NOMO-1 treated with DMSO at 0.1 percent for 48 hours (cell line): Measurements from ENCODE around the gene OTOG.

Experiments
- DNase-seq: peaks from one replicate; lab custom pipeline; 2025; ENCODE audit not compliant: unreplicated experiment; lab: John Stamatoyannopoulos, UW

Gene OTOG

DNA sequence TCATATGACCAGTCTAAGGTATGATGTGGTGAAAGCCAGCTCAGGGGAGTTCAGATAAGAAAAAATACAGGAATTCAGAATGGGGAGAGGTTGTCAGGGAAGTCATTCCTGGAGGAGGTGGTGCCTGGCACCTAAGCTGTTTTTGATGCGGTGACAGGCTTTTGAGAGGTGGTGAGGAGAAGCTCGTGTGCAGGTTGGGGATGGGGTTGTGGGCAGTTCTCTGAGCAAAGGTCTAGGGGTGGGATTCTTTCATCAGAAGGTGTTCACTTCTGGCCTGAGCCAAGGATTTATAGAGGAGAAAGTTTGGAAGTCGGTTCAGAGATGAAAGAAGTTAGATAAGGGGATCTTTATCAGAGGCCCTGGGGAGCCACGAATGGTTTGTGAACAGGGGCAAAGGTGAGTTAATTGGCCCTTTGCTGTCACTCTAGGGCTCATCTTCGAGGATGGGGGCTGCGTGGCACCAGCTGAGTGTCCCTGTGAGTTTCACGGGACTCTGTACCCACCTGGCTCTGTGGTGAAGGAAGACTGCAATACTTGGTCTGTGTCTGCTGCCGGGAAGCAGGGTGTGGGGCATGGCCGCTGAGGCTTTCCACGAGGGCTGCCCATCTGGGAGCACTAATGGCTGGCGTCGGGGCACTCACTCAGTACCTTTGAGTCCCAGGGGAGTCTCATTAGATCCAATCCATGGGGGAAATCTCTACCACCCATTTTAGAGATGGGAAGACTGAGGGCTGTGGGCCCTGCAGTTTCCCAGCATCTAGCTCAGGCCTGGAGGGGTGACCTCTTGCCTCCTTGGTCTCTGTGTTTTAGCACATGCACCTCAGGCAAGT, 13.4 kb downstream of the OTOG start:
- DNase-seq, result no peak

DNA sequence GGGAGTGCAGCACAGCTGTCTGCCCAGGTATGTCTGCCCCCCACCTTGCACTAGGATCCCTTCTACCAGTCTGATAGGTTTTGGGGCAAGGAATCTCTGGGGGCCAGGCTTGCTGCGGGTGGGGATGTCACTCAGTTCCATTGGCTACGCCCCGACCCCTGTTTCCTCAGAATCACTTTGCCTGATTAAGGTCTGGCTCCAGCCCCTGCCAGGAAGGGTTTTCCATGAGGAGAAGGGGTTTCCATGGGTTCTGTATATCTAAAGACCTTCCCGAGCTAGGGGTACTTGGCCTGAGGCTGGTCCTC, 14.0 kb downstream of the OTOG start:
- no peak for DNase-seq

DNA sequence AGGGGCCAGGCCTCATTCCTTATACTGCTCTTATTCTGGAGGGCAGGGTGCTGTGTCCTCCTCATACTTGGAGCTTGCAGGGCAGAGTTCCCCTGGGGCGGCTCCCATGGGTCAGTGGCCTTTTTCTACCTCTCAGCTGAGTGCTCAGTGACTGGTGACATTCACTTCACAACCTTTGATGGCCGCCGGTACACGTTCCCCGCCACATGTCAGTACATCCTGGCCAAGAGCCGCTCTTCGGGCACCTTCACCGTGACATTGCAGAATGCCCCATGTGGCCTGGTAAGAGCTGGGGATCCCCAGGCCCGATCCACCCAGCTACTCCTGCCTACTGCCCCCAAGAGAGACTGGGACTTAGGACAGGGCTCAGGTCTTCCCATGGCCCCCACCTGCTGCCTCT, 14.5 kb downstream of the OTOG start:
- DNase-seq, result no peak

DNA sequence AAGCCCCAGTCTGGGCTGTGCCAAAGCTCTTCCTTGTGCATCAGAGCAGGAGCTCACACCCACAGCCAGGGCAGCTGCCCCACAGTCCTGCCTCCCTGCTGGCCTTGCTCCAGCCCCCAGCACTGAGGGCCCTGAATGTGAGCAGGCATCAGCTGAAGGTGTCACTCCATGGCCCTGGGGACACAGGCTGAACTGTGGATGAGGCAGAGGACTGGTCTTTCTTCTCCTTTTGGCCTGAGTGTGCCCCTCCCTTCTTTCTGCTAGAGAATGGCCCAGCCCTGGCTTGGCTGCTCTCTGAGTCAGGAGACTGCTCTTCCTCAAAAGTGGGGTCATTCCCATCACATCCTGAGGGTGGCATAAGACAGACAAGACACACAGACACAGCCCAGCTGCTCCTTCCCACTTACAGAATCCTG, 16.2 kb downstream of the OTOG start:
- peak; percentile 27 for DNase-seq

DNA sequence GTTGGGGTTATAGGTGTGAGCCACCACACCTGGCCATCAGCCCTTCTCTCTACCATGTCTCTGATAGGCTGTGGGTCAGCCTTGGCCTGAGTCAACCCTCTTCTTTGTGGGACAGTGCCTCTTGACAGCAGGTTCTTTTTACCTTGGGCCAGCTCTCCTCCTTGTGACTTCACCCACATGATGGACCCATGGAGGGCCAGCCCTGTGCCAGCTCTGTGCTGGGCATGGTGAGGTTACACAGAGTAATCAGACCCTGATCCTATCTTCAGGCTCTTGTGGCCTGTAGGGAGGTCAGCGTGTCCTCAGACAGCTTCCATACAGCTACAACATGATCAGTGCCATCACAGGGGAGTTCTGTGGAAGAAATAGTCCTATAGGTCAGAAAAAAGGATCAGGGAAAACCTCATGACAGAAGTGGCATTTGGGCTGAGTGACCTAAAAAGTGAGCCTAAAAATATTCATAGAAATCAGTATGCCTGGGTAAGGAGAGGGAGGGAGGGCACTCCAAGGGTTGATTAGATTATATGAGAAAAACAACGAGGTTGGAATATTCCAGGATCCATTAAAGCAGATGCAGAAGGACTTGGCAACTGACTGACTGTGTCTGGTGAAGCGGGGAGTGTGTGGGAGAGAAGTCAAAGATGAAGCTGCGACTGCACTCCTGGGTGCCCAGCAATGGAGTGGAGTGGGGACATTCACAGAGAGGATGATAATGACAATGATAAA, 17.1 kb downstream of the OTOG start:
- no peak for DNase-seq

DNA sequence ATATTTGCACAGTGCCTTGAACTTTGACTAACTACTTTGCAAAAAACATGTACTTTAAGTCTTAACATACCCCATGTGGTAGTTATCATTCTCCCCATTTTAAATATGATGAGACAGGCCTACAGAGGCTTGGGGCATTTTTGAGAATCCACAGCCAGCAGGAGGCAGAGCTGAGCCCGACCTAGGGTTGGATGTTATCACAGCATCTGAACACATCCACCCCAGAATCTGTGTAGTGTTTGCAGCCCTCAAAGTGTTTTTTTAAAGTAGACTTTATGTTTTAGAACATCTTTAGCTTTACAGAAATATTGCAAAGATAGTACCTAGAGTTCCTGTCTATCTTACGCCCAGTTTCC, 17.6 kb downstream of the OTOG start:
- DNase-seq, result no peak

DNA sequence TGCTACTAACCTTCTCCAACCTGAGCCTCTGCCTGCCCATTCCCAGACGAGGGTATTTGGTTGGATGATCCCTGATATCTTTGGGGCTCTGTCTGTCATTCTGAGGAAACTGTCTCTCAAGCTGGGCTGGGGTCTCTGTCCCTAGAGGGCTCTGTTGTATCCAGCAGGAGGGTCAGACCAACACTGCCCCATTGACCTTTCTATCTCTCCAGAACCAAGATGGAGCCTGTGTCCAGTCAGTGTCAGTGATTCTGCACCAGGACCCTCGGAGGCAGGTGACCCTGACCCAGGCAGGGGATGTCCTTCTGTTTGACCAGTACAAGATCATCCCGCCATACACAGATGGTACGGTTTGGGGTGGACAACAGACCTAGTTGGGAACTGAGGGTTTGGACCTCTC, 21.9 kb downstream of the OTOG start:
- DNase-seq, result no peak

DNA sequence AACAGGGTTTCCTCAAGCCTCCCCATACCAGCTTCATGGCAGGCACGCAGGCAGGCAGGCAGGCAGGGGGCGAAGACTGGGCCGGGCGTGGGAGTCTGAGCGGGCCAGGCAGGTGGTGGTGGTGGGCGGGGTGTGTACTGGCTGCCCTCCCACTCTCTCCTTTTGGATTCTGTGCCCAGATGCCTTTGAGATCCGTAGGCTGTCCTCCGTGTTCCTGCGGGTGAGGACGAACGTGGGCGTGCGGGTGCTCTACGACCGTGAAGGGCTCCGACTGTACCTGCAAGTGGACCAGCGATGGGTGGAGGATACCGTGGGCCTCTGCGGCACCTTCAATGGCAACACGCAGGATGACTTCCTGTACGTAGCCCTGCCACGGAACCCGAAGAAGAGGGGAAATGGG, 23.0 kb downstream of the OTOG start:
- DNase-seq, result no peak

DNA sequence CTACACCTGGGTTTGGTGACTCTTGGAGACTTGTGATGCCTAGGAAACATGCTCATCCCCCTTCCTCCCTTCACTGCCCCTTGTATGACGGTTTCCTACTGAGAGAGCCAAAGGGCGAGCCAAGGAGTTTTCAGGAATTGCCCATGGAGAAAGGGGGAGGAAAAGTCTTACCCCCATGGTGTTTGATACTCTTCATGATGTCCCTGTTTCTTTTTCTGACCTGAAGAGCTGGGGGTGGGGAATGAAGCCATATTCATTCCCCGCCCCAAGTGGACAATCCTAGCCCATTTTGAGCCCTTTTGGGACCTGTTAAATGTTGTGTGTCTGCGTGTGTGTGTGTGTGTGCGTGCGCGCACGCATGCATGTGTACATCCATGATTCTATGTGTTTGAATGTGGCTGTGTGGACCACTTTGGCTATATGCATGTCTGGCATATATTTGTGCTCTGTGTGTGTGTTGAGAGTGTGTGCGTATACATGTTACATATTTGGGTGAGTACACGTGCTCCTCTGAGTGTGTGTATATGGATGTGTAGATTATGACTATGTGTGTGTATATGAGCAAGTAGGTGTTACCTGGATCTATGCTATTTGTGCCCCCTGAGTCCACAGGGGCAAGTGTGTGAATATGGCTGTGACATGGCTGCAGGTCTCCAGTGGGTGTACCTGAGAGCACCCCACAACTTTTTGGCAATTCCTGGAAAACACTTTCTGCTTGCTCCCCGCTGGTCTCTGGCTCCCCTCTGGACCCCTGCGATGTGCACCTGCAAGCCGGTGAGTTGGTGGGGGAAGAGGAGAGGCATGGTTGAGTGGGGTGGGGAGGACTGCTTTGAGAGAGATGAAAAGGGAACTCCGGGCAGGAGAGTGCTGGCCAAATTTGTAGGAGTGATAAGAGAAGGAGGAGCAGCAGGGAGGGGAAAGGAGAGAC, 24.6 kb downstream of the OTOG start:
- no peak for DNase-seq

DNA sequence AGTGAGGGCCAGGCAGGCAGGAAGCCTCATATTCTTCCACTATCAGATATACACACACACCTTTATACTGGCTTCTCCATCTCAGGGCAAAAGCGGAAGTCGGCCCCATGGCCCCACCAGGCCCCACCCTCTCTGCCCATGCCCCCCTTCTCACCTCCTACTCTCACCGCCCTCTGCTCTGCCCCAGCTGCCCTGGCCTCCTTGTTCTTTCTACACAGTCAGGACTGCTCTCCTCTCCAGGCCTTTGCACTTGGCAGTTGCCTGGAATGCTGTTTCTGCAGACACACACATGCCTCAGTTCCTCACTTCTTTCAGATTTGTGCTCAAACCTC, 25.3 kb downstream of the OTOG start:
- peak; percentile 27 for DNase-seq

DNA sequence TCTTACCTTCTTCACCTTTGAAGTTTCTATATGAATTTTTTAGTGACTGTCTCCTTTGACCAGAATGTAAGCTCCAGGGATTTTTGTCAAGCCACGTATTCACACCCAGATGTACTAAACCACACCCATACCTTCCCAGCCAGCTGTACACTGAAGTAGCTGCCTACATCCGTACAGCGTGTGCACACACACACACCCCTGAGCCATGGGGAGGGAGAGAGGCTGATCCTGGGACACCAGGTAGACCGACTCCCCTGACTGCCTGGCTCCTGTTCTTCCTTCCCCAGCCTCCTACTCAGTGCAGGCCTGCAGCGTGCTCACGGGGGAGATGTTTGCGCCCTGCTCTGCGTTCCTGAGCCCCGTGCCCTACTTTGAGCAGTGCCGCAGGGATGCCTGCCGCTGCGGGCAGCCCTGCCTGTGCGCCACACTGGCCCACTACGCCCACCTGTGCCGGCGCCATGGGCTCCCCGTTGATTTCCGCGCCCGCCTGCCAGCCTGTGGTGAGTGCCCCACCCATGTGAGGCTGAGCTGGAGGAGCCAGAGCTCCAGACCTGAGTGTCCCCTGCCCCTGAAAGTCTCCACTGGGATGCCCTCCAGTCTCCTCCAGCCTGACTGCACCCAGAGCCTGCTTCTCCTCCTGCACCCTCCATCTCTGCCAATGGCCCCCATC, 25.9 kb downstream of the OTOG start:
- DNase-seq, result no peak

DNA sequence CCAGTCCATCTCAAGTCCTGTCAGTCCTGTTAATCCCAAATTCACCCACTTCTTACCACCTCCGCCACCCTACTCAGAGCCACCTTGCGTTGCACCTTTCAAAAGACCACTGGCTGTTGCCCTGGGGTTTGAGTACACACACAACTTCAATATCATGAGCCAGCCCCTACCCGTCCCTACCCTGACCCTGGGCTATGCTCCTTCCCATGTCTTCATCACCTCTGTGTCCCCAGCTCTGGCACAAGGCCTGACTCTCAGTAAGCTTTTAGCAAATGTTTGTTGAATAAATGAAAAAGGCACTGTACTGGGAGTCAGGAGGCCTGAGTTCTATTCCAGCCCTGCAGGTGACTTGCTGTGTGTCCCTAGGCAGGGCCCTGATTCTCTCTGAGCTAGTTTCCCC, 26.5 kb downstream of the OTOG start:
- no peak for DNase-seq

DNA sequence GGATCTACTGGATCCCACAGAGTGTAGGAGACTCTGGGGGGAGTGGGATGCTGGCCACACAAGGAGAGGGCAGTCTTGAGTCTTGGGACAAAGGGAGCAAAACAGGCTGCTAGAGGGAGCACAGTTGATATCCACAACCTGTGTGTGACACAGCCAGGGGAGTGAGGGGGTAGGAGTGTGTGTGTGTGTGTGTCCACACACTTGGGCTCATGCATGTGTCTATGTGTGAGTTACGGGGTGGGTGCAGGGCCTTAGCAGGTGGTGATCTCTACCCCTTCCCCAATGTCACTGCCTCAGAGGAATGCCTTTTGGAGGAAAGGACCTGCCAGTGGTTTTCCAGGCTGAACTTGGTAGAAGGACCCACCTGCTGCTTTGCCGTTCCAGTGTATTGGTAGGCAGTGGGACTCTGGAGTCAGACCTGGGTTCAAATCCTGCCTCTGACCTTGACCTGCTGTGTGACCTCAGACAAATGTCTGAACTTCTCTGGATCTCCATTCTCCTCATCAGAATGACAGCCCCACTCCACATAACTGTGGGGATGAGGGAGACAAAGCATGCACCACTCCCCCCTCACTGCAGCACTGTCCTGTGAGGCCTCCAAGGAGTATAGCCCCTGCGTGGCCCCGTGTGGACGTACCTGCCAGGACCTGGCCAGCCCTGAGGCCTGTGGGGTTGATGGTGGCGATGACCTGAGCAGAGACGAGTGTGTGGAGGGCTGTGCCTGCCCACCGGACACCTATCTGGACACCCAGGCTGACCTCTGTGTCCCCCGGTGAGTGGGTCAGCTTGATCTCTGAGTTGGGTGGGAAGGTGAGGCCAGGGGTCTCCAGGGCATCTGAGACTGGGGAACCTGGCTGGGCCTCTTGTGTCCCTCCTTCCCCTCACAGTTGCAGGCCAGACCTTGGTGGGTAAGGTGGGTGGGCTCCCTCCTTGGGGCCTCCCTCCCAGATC, 27.4 kb downstream of the OTOG start:
- DNase-seq, result no peak

DNA sequence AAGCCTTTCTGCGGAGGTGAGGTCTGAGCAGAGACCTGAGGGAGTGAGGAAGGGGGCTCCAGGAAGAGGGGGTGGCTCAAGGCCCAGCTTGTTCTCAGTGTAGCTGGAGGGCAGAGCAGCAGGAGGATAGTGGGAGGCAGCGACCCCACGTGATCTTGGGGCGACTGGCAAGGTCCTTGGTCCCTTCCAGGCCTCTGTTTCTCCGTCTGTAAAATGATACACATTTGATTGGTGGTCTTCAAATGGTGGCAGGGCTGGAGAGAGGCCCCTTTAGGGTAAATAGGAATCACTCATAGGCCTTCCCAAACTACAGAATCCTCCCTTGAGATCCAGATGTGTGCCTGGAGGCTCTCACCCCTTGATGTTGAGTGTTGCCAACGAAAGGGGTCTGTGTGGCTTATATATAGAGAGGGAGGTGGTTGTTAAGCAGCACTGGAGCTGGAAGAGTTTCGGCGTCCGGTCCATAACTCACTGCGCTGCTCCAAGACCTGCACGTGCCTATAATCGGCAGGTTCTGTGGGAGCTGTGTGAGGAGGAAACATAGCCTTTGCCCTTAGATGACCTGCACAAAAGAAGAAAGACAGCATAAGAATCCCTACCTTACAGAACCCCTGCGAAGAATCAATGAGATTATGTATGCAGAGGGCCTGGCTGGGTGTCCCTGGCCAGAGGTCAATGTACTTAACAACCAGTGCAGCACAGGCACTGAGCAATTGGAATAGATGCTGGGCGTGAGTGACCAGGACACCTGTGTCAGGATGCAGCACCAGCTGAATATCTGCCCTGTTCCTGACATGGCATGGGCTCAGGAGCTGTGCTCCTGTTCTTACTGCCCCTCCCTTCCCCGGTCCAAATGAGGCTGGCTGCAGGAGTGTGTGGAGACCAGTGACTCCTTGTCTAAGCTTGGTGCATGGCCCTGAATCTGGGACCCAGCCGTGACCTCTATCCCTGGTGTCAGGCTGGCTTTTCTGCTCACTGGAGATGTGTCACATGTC, 28.7 kb downstream of the OTOG start:
- no peak for DNase-seq

DNA sequence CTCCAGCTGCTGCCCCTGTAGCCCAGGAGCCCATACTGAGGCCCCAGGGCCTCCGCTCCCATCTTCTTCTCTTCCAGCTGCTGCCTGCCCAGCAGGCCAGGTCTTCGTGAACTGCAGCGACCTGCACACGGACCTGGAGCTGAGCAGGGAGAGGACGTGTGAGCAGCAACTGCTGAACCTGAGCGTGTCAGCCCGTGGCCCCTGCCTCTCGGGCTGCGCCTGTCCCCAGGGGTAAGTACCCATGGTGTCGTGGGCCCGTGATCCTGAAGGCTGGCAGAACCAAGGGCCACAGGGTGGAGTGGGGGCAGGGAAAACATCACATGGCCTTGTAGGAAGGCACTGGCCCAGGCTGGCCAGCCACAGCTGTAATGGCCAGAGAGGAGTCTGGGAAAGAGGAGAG, 31.2 kb downstream of the OTOG start:
- DNase-seq, result no peak

DNA sequence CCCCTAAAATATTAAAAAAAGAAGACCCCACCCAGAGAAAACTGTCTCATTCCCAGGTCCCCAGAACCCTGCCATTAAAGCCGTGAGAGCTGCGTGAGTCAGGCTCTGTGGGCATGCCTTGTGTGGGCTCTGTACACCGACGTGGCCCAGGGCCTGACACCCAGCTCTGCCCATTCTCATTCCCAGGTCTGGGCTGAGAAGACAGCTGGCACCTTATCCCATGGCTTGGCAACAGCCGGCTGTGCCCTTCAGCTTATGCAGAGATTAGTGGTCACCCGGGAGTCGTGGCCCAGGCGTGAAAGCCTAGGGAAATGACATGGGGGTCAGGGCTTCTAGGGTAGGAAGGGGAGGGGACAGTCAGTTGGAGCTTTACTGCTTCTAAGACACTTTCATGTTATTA, 31.9 kb downstream of the OTOG start:
- DNase-seq, result no peak

DNA sequence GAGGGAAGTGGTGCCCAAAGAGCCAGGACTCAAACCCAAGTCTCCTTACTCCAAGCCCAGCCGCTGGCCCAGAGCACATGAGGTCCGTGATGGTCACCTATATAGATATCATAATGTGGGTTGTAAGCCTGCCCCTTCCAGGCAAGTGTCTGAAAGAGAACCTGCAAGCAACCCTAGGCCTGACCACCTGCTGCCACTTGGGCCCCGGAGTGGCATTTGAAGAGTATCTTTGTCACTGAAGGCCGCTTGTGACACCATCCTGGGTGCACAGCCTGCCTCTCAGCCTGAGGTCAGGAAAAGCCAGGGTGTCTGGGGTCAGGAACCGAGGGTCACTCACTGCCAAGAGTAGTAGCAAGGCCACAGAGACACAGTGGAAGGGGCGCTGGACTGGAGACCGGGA, 32.4 kb downstream of the OTOG start:
- no peak for DNase-seq

DNA sequence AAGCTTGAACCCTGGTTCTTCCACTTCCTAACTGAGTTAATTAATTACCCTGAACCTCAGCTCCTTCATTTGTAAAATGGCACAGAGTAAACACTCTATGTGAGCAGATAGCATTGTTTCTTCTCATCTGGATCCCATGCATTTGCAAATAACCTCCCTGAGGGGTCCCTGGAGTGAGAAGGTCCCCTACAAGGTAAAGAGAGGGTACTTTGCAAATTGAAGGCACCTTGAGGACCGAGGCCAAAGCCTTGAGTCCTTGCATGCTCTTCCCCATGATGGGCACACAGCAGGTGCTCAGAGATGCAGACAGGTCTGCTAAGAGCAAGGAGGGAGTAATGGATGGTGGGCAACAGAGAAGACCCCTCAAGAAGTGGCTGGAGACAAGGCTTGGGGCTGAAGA, 33.2 kb downstream of the OTOG start:
- no peak for DNase-seq
